Subcutaneous adipose tissue (tissue), 4 donors: Measurements from ENCODE around the gene NRXN3. TPM values are rescaled to one million over a fixed set of nuclear protein-coding genes. Genes with fewer than 3 reads are reported as not detected.

Experiments
- total RNA-seq, 4 donors: library from RNA; depleted of rRNA; stranded (reverse); fragments of >200 nt; gene quantifications; one replicate each; pipeline ENCODE4 v1.1.0, GENCODE V29; 2016
- TF ChIP-seq, protein P1 (sequence below): fragments of 450-650 bp; IDR thresholded peaks from one replicate; pipeline ENCODE4 v1.5.1; 2016; ENCODE audit warnings: low read depth, mild to moderate bottlenecking, control low read depth, antibody characterized with exemption, moderate library complexity

NRXN3 gene
- total RNA-seq, 4 donors from 2014 or later: 0.57 to 2.4 (median 1.1) TPM; not detected in 1

DNA sequence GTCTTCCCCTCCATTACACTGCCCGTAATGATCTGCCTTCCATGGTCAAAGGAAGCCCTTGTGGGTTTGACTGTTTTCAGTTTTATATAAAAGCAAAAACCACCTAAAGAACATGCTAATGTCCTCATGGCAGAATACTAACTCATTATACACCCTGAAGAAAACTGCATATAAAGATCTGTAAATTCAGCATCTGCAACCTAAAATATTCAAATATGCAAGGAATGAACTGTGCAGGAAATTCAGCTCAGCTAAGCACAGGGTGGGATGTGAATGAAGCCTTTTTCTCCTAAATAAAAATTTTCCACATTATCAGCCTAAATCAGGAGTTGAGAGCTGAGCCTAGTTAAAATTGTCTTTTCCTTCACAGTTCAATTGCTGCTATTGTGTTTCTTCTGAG, 128.1 kb downstream of the NRXN3 start:
- TF ChIP-seq, protein P1, sequence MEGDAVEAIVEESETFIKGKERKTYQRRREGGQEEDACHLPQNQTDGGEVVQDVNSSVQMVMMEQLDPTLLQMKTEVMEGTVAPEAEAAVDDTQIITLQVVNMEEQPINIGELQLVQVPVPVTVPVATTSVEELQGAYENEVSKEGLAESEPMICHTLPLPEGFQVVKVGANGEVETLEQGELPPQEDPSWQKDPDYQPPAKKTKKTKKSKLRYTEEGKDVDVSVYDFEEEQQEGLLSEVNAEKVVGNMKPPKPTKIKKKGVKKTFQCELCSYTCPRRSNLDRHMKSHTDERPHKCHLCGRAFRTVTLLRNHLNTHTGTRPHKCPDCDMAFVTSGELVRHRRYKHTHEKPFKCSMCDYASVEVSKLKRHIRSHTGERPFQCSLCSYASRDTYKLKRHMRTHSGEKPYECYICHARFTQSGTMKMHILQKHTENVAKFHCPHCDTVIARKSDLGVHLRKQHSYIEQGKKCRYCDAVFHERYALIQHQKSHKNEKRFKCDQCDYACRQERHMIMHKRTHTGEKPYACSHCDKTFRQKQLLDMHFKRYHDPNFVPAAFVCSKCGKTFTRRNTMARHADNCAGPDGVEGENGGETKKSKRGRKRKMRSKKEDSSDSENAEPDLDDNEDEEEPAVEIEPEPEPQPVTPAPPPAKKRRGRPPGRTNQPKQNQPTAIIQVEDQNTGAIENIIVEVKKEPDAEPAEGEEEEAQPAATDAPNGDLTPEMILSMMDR: no peak

DNA sequence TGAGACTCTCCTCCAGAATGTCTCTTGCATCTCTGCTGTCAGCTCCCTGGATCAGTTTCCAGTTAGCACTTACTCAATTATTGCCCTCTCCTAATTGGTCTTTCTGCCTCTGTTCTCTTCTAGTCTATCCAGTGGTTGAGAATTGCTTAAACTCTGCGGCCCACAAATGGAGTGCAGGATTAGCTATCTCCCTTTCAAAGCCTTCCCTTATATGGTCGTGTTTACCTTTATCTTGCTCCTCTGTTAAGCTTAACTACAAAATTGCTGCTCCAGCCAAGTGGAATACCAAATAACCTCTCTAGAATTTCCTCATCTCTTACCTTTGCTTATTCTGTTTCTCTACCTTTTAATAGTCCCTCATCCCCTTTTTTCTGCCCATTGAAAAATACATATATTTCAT, 132.7 kb downstream of the NRXN3 start:
- TF ChIP-seq, protein P1: no peak

DNA sequence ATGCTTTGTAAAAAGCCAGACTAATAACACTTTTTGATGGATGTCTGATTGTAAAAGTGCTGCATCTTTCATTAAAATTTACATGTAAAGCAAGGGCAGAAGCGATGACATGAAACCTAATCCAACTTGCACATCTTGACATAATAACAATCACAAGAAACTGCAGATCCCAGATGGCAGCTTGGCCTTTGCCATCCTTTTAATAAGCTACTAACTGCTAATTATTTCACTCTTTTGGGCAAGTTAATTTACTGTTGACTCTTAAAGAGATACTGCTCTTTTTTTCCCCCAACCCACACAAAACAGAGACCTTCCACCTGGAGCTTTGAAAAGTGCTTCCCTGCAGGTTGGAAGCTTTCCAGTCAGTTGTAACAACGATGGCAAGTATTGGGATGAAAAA, 137.5 kb downstream of the NRXN3 start:
- TF ChIP-seq, protein P1: no peak

DNA sequence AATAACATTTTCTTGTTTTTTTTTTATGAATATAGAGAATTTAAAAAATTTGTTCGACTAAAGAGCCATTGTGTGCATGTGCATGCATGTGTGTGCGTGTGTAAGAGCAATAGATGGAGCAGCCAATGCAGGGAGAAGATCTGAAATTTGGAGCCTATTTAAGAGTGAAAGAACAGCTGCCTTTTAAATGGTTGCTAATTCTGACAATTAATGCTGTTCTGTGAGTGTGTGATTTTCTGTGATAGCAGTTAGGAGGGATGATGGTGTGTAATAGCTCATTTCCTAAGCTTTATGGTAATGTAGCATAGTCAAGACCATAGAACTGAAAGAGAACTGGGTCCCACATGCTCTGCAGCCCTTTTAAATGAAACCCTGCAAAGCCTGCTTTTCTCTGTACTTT, 137.9 kb downstream of the NRXN3 start:
- TF ChIP-seq, protein P1: no peak

DNA sequence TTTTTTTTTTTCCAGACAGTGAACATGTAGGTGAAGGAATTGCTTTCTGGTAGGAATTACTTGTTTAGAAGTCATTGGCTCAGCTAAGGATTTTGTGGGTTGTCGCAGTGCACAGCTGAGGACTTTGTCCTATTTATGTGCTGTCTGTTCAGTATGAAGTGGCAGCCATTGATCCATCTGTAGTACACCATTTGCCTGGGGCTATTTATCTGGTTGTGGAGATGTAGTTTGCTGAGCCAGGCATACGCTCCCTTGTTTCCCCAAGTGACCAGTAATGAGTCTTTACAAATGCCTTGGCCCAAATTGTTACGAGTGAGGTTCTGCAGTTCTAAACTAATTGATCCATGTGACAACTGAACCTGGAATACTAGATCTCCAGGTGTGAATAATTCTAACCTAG, 140.1 kb downstream of the NRXN3 start:
- TF ChIP-seq, protein P1: no peak

DNA sequence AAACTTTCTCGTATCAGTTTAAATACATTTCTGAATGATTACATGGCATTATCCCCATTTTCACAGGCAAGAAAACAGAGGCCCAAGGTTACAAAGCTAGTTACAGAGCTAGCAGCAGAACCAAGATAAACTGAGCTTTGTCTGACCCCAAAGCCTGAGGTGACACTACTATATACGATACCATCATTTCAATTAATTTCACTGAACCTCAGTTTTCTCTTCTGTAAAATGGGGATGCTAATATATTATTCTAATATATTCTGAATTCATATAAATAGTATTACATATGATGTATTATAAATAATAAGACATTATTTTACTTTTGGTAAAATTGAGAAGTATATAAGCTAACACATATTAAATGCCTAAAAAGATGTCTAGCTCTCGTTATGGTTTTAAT, 143.3 kb downstream of the NRXN3 start:
- TF ChIP-seq, protein P1: no peak

DNA sequence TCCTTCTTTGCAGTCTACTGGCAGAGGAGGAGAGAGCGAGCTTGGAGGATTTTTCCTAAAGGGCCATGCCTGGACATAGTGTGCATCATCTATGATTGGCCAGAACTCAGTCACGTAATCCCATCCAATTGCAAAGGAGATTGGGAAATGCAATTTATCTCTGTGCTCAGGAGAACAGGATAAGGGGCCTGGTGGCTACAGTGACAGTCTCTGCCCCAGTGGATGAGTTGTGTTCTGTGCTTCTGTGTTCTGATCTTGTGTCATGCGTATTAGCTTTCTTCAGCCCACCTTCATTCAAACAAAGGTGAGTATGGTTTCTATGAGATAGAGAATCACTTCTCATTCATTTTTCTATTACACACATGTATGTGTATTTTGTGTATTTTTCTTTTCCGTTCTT, 144.3 kb downstream of the NRXN3 start:
- TF ChIP-seq, protein P1: no peak
